ENCODE data around the gene IFNA8.
"Not testable (repeated sequence)": the region's sequence is repeated elsewhere in the genome, so short reads cannot be mapped to it uniquely, and the experiment has no call there.

IFNA8 gene

GRCh38 chr9:21408817-21409216, at the start of gene IFNA8:
Gene IFNA8, plus strand, starts transcription at chr9:21409117. Its CDS starts 60 bp downstream, at chr9:21409177.
- no peak for DNase-seq

- DNase-seq: no peak
Observed at GRCh38 chr9:21362287-21362686, 46.6 kb upstream of the IFNA8 start.

- not testable (repeated sequence) for DNase-seq
Observed at GRCh38 chr9:21367169-21367568, 41.7 kb upstream of the IFNA8 start.

- no peak for DNase-seq
Observed at GRCh38 chr9:21367957-21368356, 41.0 kb upstream of the IFNA8 start, which contains the start of gene IFNA13. Gene IFNA13, minus strand, starts transcription at chr9:21368057. Its CDS starts 47 bp downstream, at chr9:21368010.

GRCh38 chr9:21371467-21371866, 37.5 kb upstream of the IFNA8 start:
- not testable (repeated sequence) for DNase-seq

- DNase-seq: no peak
Observed at GRCh38 chr9:21381448-21382339, 27.2 kb upstream of the IFNA8 start.

GRCh38 chr9:21383627-21384026, 25.3 kb upstream of the IFNA8 start:
- DNase-seq: no peak

- no peak for DNase-seq
Observed at GRCh38 chr9:21385131-21385670, 23.7 kb upstream of the IFNA8 start, which contains the start of gene IFNA2. Gene IFNA2, minus strand, starts transcription at chr9:21385398. Its CDS starts 69 bp downstream, at chr9:21385329.

- no peak for DNase-seq
Observed at GRCh38 chr9:21392270-21392669, 16.6 kb upstream of the IFNA8 start.

- peak; percentile 63 for DNase-seq
Observed at GRCh38 chr9:21395778-21396717, 12.9 kb upstream of the IFNA8 start.

- no peak for DNase-seq
Observed at GRCh38 chr9:21398955-21399489, 9.9 kb upstream of the IFNA8 start.

- no peak for DNase-seq
Observed at GRCh38 chr9:21399956-21400355, 9.0 kb upstream of the IFNA8 start.

- DNase-seq: no peak
Observed at GRCh38 chr9:21402386-21403251, 6.3 kb upstream of the IFNA8 start.

- no peak for DNase-seq
Observed at GRCh38 chr9:21404146-21404545, 4.8 kb upstream of the IFNA8 start.

- DNase-seq: no peak
Observed at GRCh38 chr9:21412107-21412506, 3.2 kb downstream of the IFNA8 start.

GRCh38 chr9:21413151-21413550, 4.2 kb downstream of the IFNA8 start:
- no peak for DNase-seq

- no peak for DNase-seq
Observed at GRCh38 chr9:21413624-21414023, 4.7 kb downstream of the IFNA8 start.

GRCh38 chr9:21414220-21414940, 5.5 kb downstream of the IFNA8 start:
- no peak for DNase-seq

GRCh38 chr9:21415493-21416267, 6.8 kb downstream of the IFNA8 start:
- no peak for DNase-seq

- no peak for DNase-seq
Observed at GRCh38 chr9:21428235-21428634, 19.3 kb downstream of the IFNA8 start.
